ENCODE data around the gene PFKFB3.

PFKFB3 gene

DNA sequence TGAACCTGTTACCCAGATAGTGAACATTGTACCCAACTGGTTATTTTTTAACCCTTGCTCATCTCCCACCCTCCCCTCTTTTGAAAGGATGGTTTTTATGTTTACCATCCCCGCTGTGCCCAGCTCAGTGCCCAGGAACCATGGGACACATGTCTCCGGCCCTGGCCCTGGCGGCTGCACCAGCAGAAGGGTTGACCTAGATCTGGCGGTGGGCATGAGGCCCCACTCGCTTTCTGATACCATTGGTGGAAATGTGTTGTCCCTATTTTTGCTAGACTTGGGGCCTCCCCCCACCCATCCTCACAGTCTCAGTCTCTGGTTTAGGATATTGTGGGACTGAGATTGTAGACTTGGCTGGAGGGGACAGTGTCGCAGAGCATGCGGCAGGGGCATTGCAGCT, 11.9 kb downstream of the PFKFB3 start:
- peaks cover 1 to 62% of the 10 kb centered on the region in 2 experiments; a peak in 2 of 3 replicates for H3K36me3 ChIP-seq (ENCODE audit: control insufficient read depth in 2 of 2, insufficient read depth in 1 of 2, low read length in 2 of 2)
- no peak overlapping the region for H3K4me3 ChIP-seq (ENCODE audit: low read depth, low read length)
- H3K4me1 ChIP-seq (ENCODE audit: control insufficient read depth, insufficient read depth, low read length), result peaks cover 4% of the 10 kb centered on the region; the same call in 1 of the 2 replicates
- TF ChIP-seq, protein P1, sequence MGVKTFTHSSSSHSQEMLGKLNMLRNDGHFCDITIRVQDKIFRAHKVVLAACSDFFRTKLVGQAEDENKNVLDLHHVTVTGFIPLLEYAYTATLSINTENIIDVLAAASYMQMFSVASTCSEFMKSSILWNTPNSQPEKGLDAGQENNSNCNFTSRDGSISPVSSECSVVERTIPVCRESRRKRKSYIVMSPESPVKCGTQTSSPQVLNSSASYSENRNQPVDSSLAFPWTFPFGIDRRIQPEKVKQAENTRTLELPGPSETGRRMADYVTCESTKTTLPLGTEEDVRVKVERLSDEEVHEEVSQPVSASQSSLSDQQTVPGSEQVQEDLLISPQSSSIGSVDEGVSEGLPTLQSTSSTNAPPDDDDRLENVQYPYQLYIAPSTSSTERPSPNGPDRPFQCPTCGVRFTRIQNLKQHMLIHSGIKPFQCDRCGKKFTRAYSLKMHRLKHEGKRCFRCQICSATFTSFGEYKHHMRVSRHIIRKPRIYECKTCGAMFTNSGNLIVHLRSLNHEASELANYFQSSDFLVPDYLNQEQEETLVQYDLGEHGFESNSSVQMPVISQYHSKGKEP (tag by site-specific recombination; IDR thresholded peaks at IDR 0.05), result no peak
- TF ChIP-seq SETDB1 (IDR thresholded peaks at IDR 0.05; ENCODE audit: insufficient read length, low read length), result no peak
- no peak for TF ChIP-seq ZNF423 (tag by site-specific recombination; IDR thresholded peaks at IDR 0.05)
- H3K27ac ChIP-seq (ENCODE audit: extremely low read depth, low read depth, low read length), result no peak overlapping the region
- ChIA-PET CTCF (no interaction called here), POLR2A (no interaction called here)
- no peaks in the 10 kb centered on the region for H3K9me3 ChIP-seq (ENCODE audit: control insufficient read depth, insufficient read depth, low read depth, low read length)

DNA sequence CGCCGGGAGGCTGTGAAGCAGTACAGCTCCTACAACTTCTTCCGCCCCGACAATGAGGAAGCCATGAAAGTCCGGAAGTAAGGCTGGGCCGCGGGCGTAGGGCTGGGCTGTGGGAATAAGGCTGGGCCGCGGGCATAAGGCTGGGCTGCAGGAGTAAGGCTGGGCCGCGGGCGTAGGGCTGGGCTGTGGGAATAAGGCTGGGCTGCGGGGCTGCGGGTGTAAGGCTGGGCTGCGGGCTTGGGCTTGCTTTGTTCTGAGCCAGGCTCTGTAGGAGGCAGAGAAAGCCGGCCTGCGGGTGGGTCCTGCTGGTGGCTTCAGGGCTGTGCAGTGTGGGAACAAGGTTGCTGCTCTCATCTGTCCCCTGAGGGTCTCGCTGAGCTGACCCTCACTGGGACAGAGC, 12.5 kb downstream of the PFKFB3 start:
- TF ChIP-seq, protein P2, sequence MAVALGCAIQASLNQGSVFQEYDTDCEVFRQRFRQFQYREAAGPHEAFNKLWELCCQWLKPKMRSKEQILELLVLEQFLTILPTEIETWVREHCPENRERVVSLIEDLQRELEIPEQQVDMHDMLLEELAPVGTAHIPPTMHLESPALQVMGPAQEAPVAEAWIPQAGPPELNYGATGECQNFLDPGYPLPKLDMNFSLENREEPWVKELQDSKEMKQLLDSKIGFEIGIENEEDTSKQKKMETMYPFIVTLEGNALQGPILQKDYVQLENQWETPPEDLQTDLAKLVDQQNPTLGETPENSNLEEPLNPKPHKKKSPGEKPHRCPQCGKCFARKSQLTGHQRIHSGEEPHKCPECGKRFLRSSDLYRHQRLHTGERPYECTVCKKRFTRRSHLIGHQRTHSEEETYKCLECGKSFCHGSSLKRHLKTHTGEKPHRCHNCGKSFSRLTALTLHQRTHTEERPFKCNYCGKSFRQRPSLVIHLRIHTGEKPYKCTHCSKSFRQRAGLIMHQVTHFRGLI (tag by site-specific recombination; IDR thresholded peaks at IDR 0.05), result peak; percentile 97
- peak; percentile 54 for TF ChIP-seq EGR2 (tag by site-specific recombination; IDR thresholded peaks at IDR 0.05; ENCODE audit: low read depth)
- TF ChIP-seq WT1 (tag by site-specific recombination; IDR thresholded peaks at IDR 0.05), result no peak
- Histone ChIP-seq H3K27ac (ENCODE audit: extremely low read depth, low read depth, low read length) (no peak overlapping the region), H3K9me3 (ENCODE audit: control insufficient read depth, insufficient read depth, low read depth, low read length) (no peaks in the 10 kb centered on the region), H3K4me1 (ENCODE audit: control insufficient read depth, insufficient read depth, low read length) (peaks cover 4% of the 10 kb centered on the region; the same call in 1 of the 2 replicates), H3K36me3 (ENCODE audit: control insufficient read depth in 2 of 2, insufficient read depth in 1 of 2, low read length in 2 of 2) (peaks cover 8 to 68% of the 10 kb centered on the region in 2 experiments; a peak in 2 of 3 replicates), H3K4me3 (ENCODE audit: low read depth, low read length) (no peak overlapping the region)
- ChIA-PET POLR2A (no interaction called here), CTCF (interaction anchor here (0.6 kb wide), 1 partner anchor 672 kb away, joined by 3 read pairs; no protein-coding TSS in a partner anchor)

DNA sequence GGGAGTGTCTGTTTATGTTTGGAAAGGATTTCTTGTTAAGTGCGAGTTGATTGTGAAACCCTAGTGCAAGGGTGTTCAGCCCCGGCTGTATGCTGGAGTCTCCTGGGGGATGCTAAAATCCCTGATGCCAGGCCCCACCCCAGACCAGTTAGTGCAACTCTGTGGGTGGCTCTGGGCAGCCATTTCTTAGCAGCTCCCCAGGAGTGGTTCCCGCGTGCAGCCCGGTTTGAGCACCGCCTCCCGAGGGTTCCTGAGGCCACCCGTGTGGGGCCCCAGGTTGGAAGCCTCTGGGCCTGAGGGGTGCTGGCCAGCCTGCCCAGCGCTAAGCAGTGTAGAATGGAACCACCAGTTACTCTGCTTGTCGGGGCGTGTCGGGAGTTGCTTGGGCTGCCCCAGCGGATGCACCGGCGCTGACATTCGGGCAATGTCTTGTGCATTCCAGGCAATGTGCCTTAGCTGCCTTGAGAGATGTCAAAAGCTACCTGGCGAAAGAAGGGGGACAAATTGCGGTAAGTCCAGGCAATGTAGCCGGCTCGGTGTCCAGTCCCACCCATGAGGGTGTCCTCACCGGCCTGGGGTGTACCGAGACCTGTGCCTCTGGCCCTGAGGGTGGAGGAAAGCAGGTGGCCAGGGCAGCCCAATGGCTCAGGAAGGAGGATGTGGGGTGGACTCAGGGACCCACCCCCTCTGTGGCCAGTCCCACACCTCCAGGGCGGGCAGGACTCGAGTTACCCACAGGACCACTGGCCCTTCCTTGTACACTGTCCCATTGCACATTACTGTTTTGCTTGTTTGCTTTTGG, 13.2 kb downstream of the PFKFB3 start:
- peaks cover 13 to 75% of the 10 kb centered on the region in 2 experiments; a peak in 2 of 3 replicates for H3K36me3 ChIP-seq (ENCODE audit: control insufficient read depth in 2 of 2, insufficient read depth in 1 of 2, low read length in 2 of 2)
- TF ChIP-seq, protein P3, sequence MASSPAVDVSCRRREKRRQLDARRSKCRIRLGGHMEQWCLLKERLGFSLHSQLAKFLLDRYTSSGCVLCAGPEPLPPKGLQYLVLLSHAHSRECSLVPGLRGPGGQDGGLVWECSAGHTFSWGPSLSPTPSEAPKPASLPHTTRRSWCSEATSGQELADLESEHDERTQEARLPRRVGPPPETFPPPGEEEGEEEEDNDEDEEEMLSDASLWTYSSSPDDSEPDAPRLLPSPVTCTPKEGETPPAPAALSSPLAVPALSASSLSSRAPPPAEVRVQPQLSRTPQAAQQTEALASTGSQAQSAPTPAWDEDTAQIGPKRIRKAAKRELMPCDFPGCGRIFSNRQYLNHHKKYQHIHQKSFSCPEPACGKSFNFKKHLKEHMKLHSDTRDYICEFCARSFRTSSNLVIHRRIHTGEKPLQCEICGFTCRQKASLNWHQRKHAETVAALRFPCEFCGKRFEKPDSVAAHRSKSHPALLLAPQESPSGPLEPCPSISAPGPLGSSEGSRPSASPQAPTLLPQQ (tag by site-specific recombination; IDR thresholded peaks at IDR 0.05), result no peak
- TF ChIP-seq SP7 (tag by site-specific recombination; IDR thresholded peaks at IDR 0.05), result no peak
- TF ChIP-seq, protein P4, sequence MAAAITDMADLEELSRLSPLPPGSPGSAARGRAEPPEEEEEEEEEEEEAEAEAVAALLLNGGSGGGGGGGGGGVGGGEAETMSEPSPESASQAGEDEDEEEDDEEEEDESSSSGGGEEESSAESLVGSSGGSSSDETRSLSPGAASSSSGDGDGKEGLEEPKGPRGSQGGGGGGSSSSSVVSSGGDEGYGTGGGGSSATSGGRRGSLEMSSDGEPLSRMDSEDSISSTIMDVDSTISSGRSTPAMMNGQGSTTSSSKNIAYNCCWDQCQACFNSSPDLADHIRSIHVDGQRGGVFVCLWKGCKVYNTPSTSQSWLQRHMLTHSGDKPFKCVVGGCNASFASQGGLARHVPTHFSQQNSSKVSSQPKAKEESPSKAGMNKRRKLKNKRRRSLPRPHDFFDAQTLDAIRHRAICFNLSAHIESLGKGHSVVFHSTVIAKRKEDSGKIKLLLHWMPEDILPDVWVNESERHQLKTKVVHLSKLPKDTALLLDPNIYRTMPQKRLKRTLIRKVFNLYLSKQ (tag by site-specific recombination; IDR thresholded peaks at IDR 0.05; ENCODE audit: borderline replicate concordance), result no peak
- H3K4me1 ChIP-seq (ENCODE audit: control insufficient read depth, insufficient read depth, low read length), result peaks cover 3% of the 10 kb centered on the region; the same call in 1 of the 2 replicates
- no peaks in the 10 kb centered on the region for H3K9me3 ChIP-seq (ENCODE audit: control insufficient read depth, insufficient read depth, low read depth, low read length)
- ChIA-PET POLR2A (no interaction called here), CTCF (interaction anchor here (0.6 kb wide), 1 partner anchor 672 kb away, joined by 3 read pairs; no protein-coding TSS in a partner anchor)
- no peak overlapping the region for H3K27ac ChIP-seq (ENCODE audit: extremely low read depth, low read depth, low read length)
- H3K4me3 ChIP-seq (ENCODE audit: low read depth, low read length), result no peak overlapping the region
